GM12801 (cell line): Measurements from ENCODE around the gene EFNA4.

Source experiments
- CTCF ChIP-seq: IDR thresholded peaks from one replicate; pipeline ENCODE4 v1.5.1; 2011; ENCODE audit warnings: control low read depth; ENCODE audit not compliant: insufficient read length; ENCODE audit errors: extremely low read depth

Gene EFNA4

DNA sequence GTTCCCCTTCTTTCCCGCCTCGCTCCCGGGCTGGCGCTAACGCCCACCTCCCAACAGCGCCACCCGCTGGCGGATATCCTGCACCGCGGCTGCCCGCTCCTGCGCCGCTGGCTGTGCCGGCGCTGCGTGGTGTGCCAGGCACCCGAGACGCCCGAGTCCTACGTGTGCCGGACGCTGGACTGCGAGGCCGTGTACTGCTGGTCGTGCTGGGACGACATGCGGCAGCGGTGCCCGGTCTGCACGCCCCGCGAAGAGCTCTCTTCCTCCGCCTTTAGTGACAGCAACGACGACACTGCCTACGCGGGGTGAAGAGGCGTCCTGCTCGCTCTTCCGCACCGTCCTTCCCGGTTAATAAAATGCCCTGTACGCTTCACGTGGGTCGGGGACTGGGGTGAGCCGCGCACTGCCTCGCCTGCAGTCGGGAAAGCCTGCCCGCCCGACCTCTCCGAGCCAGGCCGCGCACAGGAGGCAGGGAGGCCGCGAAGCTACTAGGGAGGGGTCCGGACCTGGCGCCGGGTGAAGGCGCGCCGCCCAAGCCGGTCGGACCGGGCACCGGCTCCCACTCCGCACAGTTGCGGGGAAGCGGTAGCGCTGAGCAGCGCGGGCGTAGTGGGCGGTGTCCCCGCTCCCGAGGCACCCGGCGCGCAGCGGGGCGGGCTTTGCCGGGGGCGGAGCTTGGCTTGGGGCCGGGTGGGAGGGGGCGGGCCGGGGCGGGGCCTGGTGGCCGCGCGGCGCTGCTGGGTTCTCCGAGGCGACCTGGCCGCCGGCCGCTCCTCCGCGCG lies 12.8 kb upstream of the EFNA4 start, which contains the start of gene ADAM15:
Gene ADAM15 (plus strand): TSS at position 757 of the 782 bp plus-strand sequence. CDS start 71 bp downstream, outside the sequence.
- TF ChIP-seq CTCF = no peak

DNA sequence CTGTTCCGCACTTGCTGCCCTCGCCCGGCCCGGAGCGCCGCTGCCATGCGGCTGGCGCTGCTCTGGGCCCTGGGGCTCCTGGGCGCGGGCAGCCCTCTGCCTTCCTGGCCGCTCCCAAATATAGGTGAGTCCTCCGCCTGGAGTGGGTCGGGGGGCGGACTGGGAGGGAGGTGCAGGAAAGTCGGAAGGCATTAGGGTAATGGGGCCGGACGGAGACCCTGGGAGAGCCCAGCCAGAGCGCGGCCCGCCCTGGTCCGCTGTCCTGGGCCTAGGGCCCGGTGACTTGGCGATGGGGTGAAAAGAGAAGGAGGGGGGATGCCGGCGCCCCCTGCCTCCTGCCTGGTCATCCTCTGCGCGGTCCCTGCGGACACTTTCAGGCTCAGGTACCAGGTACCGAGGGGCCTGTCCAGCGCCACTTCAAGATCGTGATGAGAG lies 12.2 kb upstream of the EFNA4 start:
- TF ChIP-seq CTCF = no peak

DNA sequence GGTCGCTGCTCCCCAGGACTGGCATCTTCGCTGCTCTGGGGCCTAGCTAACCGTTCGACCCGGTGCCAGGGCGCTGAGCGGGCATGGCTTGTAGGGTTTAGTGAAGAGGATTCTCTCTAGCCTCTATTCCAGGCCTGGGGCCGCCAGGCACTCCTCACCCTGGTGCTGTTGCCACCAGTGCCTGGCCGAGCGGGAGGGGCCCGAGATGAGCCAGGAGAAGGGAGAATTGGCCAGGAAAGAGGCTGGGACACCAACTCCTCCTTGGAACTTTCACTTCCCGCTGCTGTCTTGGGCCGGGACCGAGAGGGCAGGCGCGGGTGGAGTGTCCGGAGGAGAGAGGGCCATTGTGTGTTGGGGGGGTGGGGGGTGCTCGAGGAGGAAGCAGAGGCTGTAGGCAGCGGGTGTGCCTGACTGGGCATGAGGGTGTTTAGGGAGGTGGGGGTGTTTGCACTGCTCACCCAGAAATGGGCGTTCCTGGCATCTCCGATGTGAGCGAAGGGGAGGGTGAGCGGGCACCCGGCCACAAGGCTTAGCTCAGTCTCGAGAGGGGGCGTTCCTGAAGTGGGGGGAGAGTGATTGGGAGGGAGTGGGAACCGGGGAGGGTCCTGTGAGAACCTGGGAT lies 11.7 kb upstream of the EFNA4 start:
- TF ChIP-seq CTCF = no peak

DNA sequence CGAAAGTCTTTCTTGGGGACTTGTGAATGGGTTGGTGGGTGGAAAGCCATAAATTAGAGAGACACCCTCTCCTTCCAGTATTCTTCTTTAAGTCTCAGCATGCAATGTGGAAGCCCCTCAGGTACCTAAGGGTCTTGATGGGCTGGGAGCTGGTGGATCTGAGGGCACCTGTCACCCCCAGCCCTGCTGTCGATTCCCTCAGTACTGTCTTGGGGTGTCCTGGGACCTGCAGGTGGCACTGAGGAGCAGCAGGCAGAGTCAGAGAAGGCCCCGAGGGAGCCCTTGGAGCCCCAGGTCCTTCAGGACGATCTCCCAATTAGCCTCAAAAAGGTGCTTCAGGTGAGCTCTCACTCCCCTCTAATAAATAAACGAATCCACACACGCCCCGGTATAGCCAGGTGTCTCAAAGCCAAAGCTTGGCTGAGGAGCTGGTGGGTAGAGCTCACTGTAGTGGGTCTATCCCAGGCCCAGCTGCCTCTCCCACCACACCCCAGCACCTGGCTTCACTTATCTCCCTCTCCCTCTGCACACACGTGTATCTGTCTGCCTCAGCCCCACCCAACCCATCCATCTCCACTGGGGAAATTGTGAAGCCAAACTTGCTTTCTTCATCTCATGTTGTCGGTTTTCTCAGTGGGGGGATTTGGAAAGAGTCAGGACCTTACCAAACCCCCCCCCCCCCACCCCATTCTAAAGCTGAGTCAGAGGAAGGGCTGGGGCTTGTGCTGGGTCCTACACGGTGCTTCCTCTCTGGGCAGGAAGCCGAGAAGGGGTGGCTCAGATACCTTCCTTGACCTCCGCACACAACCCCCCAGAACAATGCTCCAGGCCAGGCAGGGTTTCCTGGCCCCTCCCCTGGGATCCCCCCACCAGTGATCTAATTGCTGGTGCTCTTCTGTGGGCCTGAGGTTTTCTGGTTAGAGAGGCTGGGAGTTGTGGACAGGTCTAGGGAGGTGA lies 10.8 kb upstream of the EFNA4 start:
- no peak for TF ChIP-seq CTCF

- TF ChIP-seq CTCF = no peak
These were observed 9.9 kb upstream of the EFNA4 start for GRCh38 chr1:155053531-155054105.

GRCh38 chr1:155057104-155057503 lies 6.4 kb upstream of the EFNA4 start:
- TF ChIP-seq CTCF = no peak
